Kidney capillary endothelial cell (primary cell): ENCODE results near the gene TGM1.
A peak's percentile ranks its signal among the peaks of the same experiment; 100 is the strongest.

Experiments used
- DNase-seq: peaks from one replicate; pipeline ENCODE4 v3.0.0-alpha.2; 2018; ENCODE audit warnings: low spot score

Gene TGM1

DNA sequence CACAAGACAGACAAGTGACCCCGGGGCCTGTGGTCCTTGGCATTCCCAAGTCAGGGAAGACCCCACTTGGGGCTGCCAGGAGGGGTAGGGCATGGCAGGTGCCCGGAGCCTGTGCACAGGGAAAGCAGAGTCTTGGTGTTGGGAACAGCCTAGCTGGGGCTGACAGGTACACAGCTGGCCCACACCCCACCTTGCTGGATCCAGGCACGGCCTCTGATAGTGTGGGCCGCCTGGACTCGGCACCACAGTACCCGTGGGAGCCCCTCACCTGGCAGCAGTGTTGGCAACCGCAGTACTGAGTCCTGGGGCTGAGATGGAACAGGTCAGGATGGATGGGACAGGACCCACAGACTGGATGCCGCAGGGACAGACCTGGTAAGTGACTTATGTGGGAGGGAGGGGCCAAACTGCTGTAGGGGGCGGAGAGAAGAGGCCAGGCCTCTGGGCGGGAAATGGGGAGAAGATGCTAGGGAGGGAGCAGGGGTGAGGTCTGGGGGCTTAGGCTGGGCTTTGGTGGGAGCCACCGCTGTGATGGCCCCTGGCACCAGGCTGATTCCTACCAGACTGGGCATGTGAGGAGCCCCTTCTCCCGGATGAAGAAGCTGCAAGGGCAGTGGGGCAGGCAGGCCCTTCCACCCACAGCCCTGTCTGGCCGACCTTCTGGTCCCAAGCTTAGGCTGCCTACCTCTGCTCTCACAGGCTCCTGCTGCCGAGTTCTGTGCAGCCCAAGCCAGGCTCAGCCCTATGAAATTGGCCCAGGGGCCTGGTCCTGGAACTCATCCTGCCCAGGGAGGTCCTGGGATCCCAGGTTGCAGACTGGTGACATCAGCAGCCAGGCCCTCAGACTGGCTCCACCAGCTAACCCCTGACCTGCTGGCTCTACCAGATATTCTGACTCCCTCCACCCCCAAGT lies at the start of gene TGM1:
Gene TGM1 (minus strand): TSS at position 357 of the 913 bp plus-strand sequence. CDS start 825 bp downstream, outside the sequence.
- DNase-seq: no peak

GRCh38 chr14:24311837-24312615 lies 49.0 kb upstream of the TGM1 start:
- DNase-seq: no peak

- DNase-seq: peak; percentile 91
Measured at GRCh38 chr14:24310646-24311604, 47.9 kb upstream of the TGM1 start, which contains the start of gene LTB4R. TSS of gene LTB4R (plus strand) at chr14:24311502. CDS start at chr14:24315652, 4,150 bp downstream.

DNA sequence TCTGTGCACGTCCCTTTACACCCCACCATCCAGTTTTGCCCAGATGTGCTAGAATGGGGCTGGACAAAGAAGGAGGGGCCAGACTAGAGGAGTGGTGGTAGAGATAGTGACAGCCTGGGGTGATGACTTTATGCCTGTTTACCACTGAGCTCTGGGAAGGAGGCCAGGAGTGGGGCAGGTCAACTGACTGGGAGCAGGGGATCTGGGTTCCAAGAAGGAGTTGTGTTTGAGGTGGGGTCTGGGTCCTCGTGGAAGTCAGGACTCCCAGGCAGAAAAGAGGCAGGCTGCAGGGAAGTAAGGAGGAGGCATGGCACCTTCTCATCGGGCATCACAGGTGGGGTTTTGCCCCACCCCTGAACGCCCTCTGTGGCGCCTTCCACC lies 47.3 kb upstream of the TGM1 start:
- DNase-seq: no peak

DNA sequence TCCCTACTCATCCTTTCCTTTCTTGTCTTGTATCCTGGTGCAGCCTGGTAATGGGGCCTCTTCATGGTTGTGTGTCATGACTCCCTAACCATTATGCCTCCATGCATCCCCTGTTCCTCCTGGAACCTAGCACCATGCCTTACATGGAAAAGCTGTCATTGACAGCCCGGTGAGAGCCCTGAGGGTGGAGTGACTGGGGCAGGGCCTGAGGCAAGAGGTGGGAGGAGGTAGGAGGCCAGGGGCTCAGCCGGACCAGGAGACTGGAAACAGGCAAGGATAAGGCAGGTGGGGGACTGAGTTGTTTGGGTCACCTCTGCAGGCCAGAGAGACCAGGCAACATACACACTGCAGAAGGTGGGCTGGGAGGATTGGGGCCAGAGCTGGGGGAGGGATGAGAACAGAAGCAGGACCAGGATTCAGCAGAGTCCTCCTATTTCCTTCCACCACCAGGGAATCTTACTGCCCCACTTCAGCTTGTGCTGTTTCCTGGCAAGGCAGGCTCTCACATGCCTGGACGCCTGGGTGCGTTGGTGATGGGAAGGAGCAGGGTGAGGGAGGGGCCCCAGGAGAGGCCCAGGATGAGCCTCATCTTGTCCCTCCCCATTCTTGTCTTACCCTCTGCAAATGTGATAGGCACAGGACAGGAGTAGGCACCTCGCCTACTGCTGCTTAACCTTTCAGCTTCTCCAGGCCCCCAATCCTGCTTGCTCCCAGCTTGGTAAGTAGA lies 46.7 kb upstream of the TGM1 start, which contains the start of gene LTB4R2:
Gene LTB4R2 (plus strand): TSS at position 603 of the 727 bp plus-strand sequence. CDS start 525 bp downstream, outside the sequence.
- DNase-seq: no peak

DNA sequence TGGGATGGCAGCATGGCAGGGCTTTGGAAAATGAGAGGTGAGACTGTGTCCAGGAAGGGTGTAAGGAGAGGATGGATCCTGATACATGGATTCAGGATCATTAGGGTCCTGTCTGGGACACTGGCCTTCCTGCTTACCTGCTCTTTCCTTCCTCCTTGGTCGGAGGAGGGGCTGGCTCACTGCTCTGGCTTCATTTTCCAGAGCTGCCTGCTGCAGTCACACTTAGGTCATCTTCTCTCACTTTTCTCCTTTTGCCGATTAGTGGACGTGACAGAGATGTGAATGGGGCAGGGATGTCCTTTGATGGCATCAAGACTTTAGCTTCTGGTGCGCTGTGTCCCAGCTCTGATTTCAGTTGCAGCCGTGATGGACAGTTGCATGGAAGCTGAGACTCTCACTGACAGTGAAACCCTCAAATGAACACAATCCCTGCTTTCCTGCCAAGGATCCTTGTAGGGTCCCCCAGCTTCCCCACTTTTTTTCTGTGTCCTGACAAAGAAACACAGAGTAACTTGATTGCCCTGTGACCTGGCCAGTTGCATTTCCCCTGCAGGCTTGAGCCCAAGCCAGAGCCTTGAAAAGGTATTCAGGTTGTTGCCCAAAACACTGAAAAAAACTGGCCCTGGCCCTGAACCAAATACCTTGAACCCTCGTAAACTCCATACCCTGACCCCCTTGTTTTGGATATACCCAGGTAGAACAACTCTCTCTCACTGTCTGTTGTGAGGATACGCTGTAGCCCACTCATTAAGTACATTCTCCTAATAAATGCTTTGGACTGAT lies 45.6 kb upstream of the TGM1 start:
- no peak for DNase-seq

- DNase-seq: peak; percentile 70
Measured at GRCh38 chr14:24307575-24308341, 44.8 kb upstream of the TGM1 start, which contains the start of gene CIDEB. TSS of gene CIDEB (minus strand) at chr14:24307977. CDS start at chr14:24307858, 119 bp downstream.

DNA sequence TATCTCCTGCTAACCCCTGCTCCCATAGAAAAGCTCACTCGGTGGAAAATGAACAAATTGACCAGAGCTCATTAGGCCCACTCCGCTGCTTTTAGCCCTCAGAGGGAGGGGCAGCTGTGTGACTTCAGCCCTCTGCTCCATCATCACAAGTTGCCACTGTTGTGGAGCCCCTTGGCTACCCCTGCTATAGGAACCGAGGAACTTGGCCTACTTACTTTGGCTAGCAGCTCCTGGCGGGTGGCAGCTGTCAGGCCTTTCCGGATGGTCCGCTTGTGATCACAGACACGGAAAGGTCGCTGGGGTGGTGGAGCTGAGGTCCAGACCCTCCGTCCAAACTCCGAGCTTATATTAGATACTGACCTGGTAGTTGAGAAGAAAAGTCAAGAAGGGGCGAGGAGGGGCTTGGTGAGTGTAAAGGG lies 44.2 kb upstream of the TGM1 start:
- DNase-seq: no peak

DNA sequence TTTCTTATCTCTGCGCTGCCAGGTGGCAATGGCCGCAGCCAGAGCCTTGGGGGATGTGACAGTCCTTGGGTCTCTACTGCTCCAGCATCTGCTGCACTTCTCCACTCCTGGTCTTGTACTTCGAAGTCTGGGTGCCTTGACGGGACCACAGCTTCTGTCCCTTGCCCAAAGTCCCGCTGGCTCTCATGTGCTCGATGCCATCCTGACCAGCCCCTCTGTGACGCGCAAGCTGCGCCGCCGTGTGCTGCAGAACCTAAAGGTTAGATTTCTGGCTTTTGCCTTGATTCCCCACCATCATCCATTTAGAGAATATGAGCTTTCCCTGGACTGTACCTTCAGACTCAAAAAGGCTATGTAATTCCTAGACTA lies 41.0 kb upstream of the TGM1 start:
- DNase-seq: no peak

DNA sequence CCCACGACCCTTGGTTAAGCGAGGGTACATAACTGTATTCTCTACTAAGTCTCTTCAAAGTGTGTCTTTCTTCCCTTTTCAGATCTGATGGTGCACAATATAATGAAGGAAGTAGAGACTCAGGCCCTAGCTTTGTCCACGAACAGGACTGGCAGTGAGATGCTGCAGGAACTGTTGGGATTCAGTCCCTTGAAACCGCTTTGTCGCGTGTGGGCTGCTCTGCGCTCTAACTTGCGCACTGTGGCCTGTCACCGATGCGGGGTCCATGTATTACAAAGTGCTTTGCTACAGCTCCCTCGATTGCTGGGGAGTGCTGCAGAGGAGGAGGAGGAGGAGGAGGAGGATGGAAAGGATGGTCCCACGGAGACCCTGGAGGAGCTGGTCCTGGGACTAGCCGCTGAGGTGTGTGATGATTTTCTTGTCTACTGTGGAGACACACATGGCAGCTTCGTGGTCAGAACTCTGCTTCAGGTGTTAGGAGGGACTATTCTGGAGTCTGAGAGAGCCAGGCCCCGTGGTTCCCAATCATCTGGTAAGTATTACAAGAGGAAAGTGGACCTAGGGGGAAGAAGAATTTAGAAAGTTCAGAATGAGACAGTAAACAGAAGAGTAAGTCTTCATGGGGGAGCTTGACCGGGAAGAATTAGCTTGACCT lies 37.5 kb upstream of the TGM1 start:
- DNase-seq: no peak

DNA sequence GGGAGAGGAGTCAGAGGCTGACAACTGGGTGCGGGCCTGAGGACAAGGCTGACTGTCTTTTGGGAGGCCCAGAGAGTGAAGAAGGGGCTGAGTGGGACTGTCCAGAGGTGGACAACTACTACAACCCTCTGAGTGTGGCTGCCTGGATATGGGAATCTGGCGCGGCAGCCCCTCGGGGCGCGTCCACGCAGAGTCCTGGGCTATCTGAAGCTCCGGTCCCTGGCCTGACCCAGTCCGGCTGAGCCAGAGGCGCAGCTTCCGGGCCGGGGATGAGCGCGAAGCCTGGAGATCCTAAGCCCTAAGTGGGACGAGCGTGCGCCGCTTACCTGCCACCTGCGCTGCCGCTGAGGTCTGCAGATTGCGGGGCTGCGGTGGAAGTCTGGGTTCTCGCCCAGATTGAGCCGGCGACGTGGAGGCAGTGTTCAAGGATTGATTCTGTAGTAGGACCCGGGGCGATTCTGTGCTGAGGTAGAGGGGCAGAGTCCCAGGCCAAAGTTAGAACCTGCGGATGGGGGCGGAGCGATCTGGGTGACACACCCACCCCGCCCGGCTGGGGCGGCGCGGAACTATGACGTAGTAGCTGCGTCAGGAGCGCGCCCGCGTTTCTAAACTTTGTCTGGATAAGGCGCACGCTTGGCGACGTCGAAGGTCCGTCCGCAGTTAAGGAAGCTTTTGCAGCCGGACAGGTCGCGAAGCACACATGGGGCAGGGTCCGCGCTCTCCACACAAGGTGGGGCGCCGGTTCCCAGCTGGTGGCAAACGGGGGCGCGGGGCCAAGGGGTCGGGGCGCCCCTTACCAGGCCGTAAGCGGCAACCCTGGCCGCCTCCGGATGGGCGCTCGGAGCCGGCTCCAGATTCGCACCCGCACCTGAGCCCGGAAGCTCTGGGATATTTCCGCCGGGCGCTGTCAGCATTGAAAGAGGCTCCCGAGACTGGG lies 36.5 kb upstream of the TGM1 start, which contains the start of the genes DHRS1 and NOP9:
Gene DHRS1 (minus strand): TSS at position 526 of the 937 bp plus-strand sequence. CDS start 674 bp downstream, outside the sequence.
Gene NOP9 (plus strand): TSS at position 596 of the 937 bp plus-strand sequence. CDS start 105 bp downstream, at position 701.
- peak; percentile 86 for DNase-seq

DNA sequence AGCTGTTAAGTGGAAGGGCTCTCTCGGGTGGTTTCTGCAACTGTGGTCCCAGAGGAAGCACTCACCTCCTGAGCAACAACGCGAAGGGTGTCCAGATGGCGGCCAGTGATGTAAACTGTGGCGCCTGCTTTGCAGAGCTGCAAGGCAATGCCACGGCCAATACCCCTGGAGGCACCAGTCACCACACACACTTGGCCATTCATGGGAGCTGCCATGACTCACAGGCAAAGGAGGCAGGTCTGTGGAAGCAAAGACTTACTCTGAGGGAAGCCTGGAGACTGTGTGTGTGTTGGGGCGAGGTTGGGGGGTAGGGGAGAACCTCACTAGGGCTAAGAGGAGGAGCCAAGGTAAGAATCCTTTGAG lies 35.9 kb upstream of the TGM1 start:
- peak; percentile 62 for DNase-seq

DNA sequence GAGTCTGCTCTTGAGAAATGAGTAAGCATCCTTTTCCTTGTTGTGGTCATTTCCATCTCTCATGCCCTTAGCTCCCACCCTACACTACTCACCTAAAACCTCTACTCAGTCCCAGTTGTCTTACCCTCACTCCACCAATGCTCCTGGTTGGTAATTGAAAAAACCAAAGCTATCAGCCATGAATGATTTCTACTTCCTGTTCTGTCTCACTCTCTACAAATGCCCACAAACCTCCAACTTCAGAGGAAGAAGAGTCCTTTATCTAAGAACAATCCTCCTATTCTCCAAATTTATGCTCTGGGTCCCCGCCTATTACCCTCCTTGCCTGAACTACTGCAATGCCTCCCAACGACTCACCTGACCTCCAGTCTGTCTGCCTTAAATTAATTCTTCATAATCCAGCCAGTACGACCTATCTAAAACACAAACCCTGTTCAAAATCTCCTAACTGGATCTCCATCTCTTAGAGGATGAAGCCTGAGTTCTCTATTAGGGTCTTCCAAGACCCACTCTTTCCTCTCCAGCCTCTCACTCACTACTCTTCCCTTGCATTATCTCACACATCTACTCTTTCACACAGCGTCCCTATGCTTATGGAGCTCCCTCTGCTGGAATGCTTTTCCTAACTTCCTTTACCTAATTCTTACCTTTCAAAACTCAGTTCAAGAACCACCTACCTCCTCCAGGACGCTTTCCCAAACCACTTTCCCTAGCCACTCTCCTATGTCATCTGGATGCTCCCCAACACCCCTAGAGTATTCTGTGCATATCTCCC lies 34.4 kb upstream of the TGM1 start:
- DNase-seq: no peak

DNA sequence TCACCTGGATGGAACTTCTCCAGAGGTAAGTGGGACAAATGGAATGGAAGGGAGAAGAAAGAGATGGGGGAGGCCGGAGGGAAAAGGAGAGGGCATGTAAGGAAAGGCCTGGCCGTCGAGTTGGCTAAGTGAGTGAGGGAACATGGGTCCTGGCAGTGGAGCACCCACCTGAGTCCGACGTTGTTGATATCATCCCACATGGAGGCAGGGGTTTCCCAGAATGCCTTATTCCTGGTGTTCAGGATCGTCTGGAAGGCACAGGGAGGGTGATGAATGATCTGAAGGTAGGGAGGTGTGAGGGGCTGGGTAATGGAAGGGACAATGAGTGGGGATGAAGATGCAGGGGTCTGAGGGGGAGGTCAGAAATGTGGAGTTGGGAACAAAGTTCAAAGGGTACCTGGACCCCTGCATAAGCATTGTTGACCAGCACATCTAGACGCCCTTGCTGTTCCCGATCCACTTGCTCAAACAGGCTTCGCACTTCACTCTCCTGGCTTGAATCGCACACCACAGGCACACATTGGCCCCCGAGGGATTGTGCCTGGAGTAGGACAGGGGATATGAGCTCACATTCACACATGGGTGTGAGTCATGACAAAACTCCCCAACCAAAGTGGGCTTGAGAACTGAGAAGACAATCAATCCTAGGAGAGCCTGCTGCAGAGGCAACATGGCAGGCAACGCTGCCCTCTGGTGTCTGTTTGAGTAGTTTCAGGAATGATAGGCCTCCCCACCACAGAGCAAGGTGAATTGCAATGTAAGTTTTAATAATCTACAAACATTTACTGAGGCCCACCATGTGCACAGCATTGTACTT lies 33.6 kb upstream of the TGM1 start:
- peak; percentile 94 for DNase-seq

GRCh38 chr14:24293525-24293924 lies 30.5 kb upstream of the TGM1 start:
- DNase-seq: no peak
